Measurements from ENCODE around the gene ADCY3. TPM values are rescaled to one million over a fixed set of nuclear protein-coding genes. Genes with fewer than 3 reads are reported as not detected.

Gene ADCY3
- total and polyA plus RNA-seq, 10 of the 15 experiments (the other 5 are each of a cell fraction or from before 2014, with no cell fraction given) = 2.8 to 102 (median 50.4) TPM

GRCh38 chr2:24919037-24919505, 966 bp downstream of the ADCY3 start (continued):
- TF ChIP-seq RFX5 (IDR thresholded peaks at IDR 0.05; ENCODE audit: low read depth, low read length) (no peak), YY1 (IDR thresholded peaks at IDR 0.05; ENCODE audit: low read depth, low read length) (0 out of 2 replicates have a peak, but pooled peaks have one; percentile 12), ZNF24 (IDR thresholded peaks at IDR 0.05) (no peak), KDM1A (IDR thresholded peaks at IDR 0.05; ENCODE audit: borderline replicate concordance) (no peak), CBFB (IDR thresholded peaks at IDR 0.05; ENCODE audit: low read depth) (0 out of 2 replicates have a peak, but pooled peaks have one; percentile 33), ZBTB40 (IDR thresholded peaks at IDR 0.05; ENCODE audit: borderline replicate concordance) (no peak), RBBP5 (conservative IDR thresholded peaks at IDR 0.05) (no peak), SKIL (IDR thresholded peaks at IDR 0.05; ENCODE audit: low read depth, poor library complexity, severe bottlenecking) (no peak), CTCF (IDR thresholded peaks at IDR 0.05 in 2 of 3, conservative IDR thresholded peaks at IDR 0.05 in 1 of 3; ENCODE audit: control insufficient read depth in 2 of 3, extremely low read depth in 1 of 3, insufficient read depth in 1 of 3, low read depth in 3 of 3, low read length in 3 of 3) (no peak), DPF2 (IDR thresholded peaks at IDR 0.05) (no peak), PAX8 (IDR thresholded peaks at IDR 0.05) (no peak), TCF7 (IDR thresholded peaks at IDR 0.05; ENCODE audit: borderline replicate concordance) (no peak), TCF12 (IDR thresholded peaks at IDR 0.05; ENCODE audit: low read depth, low read length) (no peak), USF1 (IDR thresholded peaks at IDR 0.05; ENCODE audit: borderline replicate concordance, extremely low read length, insufficient read depth, low read depth, low read length) (no peak), MYB (IDR thresholded peaks at IDR 0.05; ENCODE audit: borderline replicate concordance, low read depth, low read length) (no peak), BHLHE40 (IDR thresholded peaks at IDR 0.05; ENCODE audit: borderline replicate concordance in 1 of 2, low read depth in 2 of 2, low read length in 1 of 2) (peak; percentile 74 to 77), LARP7 (IDR thresholded peaks at IDR 0.05) (no peak), JUND (IDR thresholded peaks at IDR 0.05; ENCODE audit: low read depth, low read length) (no peak), WRNIP1 (IDR thresholded peaks at IDR 0.05; ENCODE audit: borderline replicate concordance, low read depth, low read length) (no peak), ZSCAN29 (IDR thresholded peaks at IDR 0.05) (no peak), RUNX3 (IDR thresholded peaks at IDR 0.05; ENCODE audit: low read length) (peak; percentile 89), BMI1 (IDR thresholded peaks at IDR 0.05; ENCODE audit: borderline replicate concordance) (no peak)
